Transverse colon (tissue), 4 donors: ENCODE results near the gene PAPOLB. TPM values are rescaled to one million over a fixed set of nuclear protein-coding genes. Genes with fewer than 3 reads are reported as not detected.

Experiments used
- DNase-seq: peaks from one replicate; pipeline ENCODE4 v3.0.0-alpha.2; 2019
- H3K27ac ChIP-seq, 4 donors: fragments of 200-600 bp; sonication (generic); 2 replicates each; pipeline ENCODE4 v1.5.1; 2016 to 2018; ENCODE audit warnings: inconsistent platforms in 4 of 4
- H3K27me3 ChIP-seq: fragments of 200-600 bp; sonication (generic); 2 replicates; pipeline ENCODE4 v1.5.1; 2017; ENCODE audit warnings: inconsistent platforms
- H3K36me3 ChIP-seq, 4 donors: fragments of 200-600 bp; sonication (generic); 2 replicates each; pipeline ENCODE4 v1.5.1; 2017 to 2019; ENCODE audit warnings: inconsistent platforms in 4 of 4
- H3K4me1 ChIP-seq, 4 donors: fragments of 200-600 bp; sonication (generic); 2 replicates each; pipeline ENCODE4 v1.5.1; 2017 to 2020; ENCODE audit warnings: inconsistent platforms in 4 of 4
- H3K4me3 ChIP-seq, 4 donors: fragments of 200-600 bp; sonication (generic); 1 replicate in 1 of 4; 2 replicates in 3 of 4; pipeline versions ENCODE4 v1.5.1 to v1.6.1; 2017 to 2019; ENCODE audit warnings: inconsistent platforms in 4 of 4
- H3K9me3 ChIP-seq, 2 donors: fragments of 200-600 bp; sonication (generic); 2 replicates each; pipeline ENCODE4 v1.5.1; 2017 to 2019; ENCODE audit warnings: inconsistent platforms in 2 of 2
- CTCF ChIP-seq, 5 experiments: fragments of 200-600 bp in 3 of 5; fragments of 450-650 bp in 2 of 5; sonication (generic) in 3 of 5; IDR thresholded peaks; 1 replicate in 2 of 5; 2 replicates in 3 of 5; pipeline ENCODE4 v1.5.1; 2016 to 2017; ENCODE audit warnings: antibody characterized with exemption in 5 of 5, inconsistent platforms in 3 of 5, mild to moderate bottlenecking in 2 of 5, moderate library complexity in 1 of 5
- EP300 ChIP-seq: sonication (generic); formaldehyde crosslinking; IDR thresholded peaks from one replicate; pipeline ENCODE4 v1.6.1; 2017; ENCODE audit warnings: antibody characterized with exemption, low read depth
- POLR2A ChIP-seq: fragments of 450-650 bp; IDR thresholded peaks from one replicate; pipeline ENCODE4 v1.6.1; 2016; ENCODE audit warnings: antibody characterized with exemption, mild to moderate bottlenecking, moderate library complexity
- POLR2AphosphoS5 ChIP-seq, 3 donors: sonication (generic); formaldehyde crosslinking; IDR thresholded peaks; one replicate each; pipeline ENCODE4 v1.6.1; 2016; ENCODE audit warnings: antibody characterized with exemption in 3 of 3
- WGBS, 2 donors: methylation state at CpG; one replicate each; pipeline ENCODE4 v1.1.5; 2018; ENCODE audit warnings: low coverage in 1 of 2; 5-methylcytosine and 5-hydroxymethylcytosine counted together
- in situ Hi-C, 4 donors: fragments of 200-750 bp; cut with MboI; loops; one replicate each; pipeline versions ENCODE4 v1.15.0 to v1.15.1; 2017; ENCODE audit warnings: low sequenced_read_pairs in 3 of 4, low pct_ligation_motif_present in 1 of 4, low pct_unique_long_range_greater_than_20kb in 1 of 4
- intact Hi-C: fragments of 100-400 bp; cut with DNase I; formaldehyde crosslinking; loops from one replicate; pipeline ENCODE4 v1.15.1; 2023; ENCODE audit warnings: low total_unique reads
- total RNA-seq, 4 donors: library from RNA; depleted of rRNA; stranded (reverse); fragments of >200 nt; gene quantifications; one replicate each; pipeline ENCODE4 v1.1.0, GENCODE V29; 2016

The PAPOLB gene
- total RNA-seq, 4 donors from 2014 or later, result 0.16 to 0.60 TPM; not detected in 2

- no peak overlapping the region for H3K4me3 ChIP-seq
- no peaks in the 10 kb centered on the region for H3K27me3 ChIP-seq
- TF ChIP-seq CTCF (IDR thresholded peaks at IDR 0.05) (no peak), EP300 (no peak), POLR2AphosphoS5 (IDR thresholded peaks at IDR 0.05) (no peak), POLR2A (no peak)
- no peak for DNase-seq
- no peak overlapping the region for H3K27ac ChIP-seq
- intact Hi-C loops, result no loop called here
- WGBS, 2 donors, result 83% methylated on average over 26 of the region's 28 CpGs; no CpG with 5 or more reads in 1 of the 2 donors
- H3K4me1 ChIP-seq, result no peaks in the 10 kb centered on the region
- H3K36me3 ChIP-seq, result no peaks in the 10 kb centered on the region
- in situ Hi-C loops, result loop anchor here in 3 of 4 donors (25.0 kb wide), 1 partner anchor 252 kb away; no protein-coding TSS in a partner anchor
- H3K9me3 ChIP-seq, result no peaks in the 10 kb centered on the region
Measured at GRCh38 chr7:4835398-4836205, 26.2 kb downstream of the PAPOLB start.

DNA sequence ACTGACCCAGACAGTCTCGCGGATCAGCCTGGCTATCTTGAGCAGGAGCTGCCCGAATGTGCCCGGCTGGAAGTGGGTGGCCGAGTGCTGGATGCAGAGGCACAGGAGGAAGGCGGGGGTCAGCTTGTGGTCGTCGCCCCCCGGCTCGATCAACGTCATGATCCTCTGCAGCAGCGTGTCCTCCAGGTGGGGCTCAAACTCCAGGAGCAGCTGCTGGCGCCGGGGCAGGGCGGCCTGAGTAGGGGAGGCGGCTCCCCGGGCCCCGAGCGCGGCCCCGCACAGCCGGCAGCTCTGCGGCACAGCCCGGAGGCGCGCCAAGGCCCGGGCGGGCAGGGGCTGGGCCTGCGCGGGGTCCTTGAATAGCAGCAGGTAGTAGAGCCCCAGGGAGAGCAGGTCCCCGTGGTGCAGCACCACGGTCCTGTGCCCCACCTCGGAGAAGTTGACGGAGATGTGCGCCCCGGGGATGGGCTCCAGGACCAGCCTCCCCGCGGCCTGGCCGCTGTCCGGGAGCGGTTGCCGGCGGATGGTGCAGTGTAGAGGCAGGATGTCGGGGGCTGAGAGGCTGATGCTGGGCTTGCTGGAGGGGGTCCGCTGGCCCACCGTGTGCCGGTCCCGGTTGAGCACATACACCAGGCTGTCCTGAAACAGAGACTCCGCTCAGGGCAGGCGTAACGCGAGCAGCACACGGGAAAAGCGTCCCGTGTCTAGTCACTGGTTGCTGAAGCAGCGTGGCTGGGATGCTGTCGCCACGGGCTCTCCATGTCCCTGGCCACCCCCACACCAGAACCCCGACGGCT is 27.0 kb downstream of the PAPOLB start:
- no peak for DNase-seq
- WGBS, 2 donors, result 91% methylated on average over 55 of the region's 60 CpGs; no CpG with 5 or more reads in 1 of the 2 donors
- in situ Hi-C loops, result loop anchor here in 3 of 4 donors (25.0 kb wide), 1 partner anchor 253 kb away; no protein-coding TSS in a partner anchor
- intact Hi-C loops, result no loop called here
- H3K4me1 ChIP-seq, result no peaks in the 10 kb centered on the region
- H3K9me3 ChIP-seq, result no peaks in the 10 kb centered on the region
- TF ChIP-seq POLR2A, result no peak
- TF ChIP-seq EP300, result no peak
- no peak for TF ChIP-seq POLR2AphosphoS5 (IDR thresholded peaks at IDR 0.05)
- TF ChIP-seq CTCF (IDR thresholded peaks at IDR 0.05), result no peak
- H3K4me3 ChIP-seq, result no peak overlapping the region
- no peaks in the 10 kb centered on the region for H3K27me3 ChIP-seq
- H3K36me3 ChIP-seq, result no peaks in the 10 kb centered on the region
- H3K27ac ChIP-seq, result no peak overlapping the region

GRCh38 chr7:4833691-4834600 is 27.9 kb downstream of the PAPOLB start:
- no peaks in the 10 kb centered on the region for H3K9me3 ChIP-seq
- intact Hi-C loops (no loop called here), in situ Hi-C loops (loop anchor here in 3 of 4 donors (25.0 kb wide), 1 partner anchor 253 kb away; no protein-coding TSS in a partner anchor)
- no peaks in the 10 kb centered on the region for H3K36me3 ChIP-seq
- no peaks in the 10 kb centered on the region for H3K27me3 ChIP-seq
- TF ChIP-seq POLR2A (no peak), POLR2AphosphoS5 (IDR thresholded peaks at IDR 0.05) (no peak)
- H3K27ac ChIP-seq, result no peak overlapping the region
- no peak overlapping the region for H3K4me3 ChIP-seq
- H3K4me1 ChIP-seq, result no peaks in the 10 kb centered on the region
- 84% methylated on average over 33 of the region's 36 CpGs; no CpG with 5 or more reads in 1 of the 2 donors for WGBS, 2 donors
- no peak for DNase-seq

DNA sequence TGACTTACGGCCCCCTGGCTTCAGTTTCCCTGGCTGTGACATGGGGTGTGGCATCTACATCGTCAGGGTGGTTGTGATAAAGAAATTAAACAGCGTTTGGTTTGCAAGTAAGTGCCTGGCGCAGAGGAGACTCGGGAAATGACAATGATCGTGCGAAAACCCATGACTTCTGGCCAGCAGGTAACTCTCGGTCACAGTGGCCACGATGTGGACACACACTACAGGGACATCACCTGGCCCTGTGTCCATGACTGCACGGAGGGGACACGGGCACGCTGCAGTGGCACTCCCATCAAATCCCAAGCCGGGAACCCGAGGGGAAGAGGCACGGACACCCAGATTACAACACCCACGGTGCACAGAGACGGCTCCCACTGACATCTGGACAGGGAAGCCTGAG is 28.7 kb downstream of the PAPOLB start:
- Histone ChIP-seq H3K27ac (no peak overlapping the region), H3K36me3 (no peaks in the 10 kb centered on the region), H3K27me3 (no peaks in the 10 kb centered on the region), H3K4me1 (no peaks in the 10 kb centered on the region), H3K9me3 (no peaks in the 10 kb centered on the region), H3K4me3 (no peak overlapping the region)
- DNase-seq, result no peak
- 40 to 81% methylated on average over 1 to 17 of the region's 17 CpGs for WGBS, 2 donors
- TF ChIP-seq CTCF (IDR thresholded peaks at IDR 0.05), result no peak
- TF ChIP-seq EP300, result no peak
- no peak for TF ChIP-seq POLR2AphosphoS5 (IDR thresholded peaks at IDR 0.05)
- TF ChIP-seq POLR2A, result no peak
- intact Hi-C loops, result no loop called here
- in situ Hi-C loops, result loop anchor here in 3 of 4 donors (25.0 kb wide), 1 partner anchor 254 kb away; no protein-coding TSS in a partner anchor
